ENCODE results near the gene LOC128125822.
A peak's percentile ranks its signal among the peaks of the same experiment; 100 is the strongest.

Gene LOC128125822

GRCh38 chr6:63565058-63565726 is 7.1 kb upstream of the LOC128125822 start:
- H3K27ac Mint-ChIP-seq = no peak overlapping the region
- DNase-seq = no peak
- H3K4me1 Mint-ChIP-seq = no peaks in the 10 kb centered on the region
- ATAC-seq (ENCODE audit: low read depth in 2 of 2) = no peak
- no peak overlapping the region for H3K4me3 Mint-ChIP-seq
- peaks cover 0 to 16% (median 13%) of the 10 kb centered on the region in 3 donors for H3K27me3 Mint-ChIP-seq
- H3K9me3 Mint-ChIP-seq = no peaks in the 10 kb centered on the region
- no peaks in the 10 kb centered on the region for H3K36me3 Mint-ChIP-seq

DNA sequence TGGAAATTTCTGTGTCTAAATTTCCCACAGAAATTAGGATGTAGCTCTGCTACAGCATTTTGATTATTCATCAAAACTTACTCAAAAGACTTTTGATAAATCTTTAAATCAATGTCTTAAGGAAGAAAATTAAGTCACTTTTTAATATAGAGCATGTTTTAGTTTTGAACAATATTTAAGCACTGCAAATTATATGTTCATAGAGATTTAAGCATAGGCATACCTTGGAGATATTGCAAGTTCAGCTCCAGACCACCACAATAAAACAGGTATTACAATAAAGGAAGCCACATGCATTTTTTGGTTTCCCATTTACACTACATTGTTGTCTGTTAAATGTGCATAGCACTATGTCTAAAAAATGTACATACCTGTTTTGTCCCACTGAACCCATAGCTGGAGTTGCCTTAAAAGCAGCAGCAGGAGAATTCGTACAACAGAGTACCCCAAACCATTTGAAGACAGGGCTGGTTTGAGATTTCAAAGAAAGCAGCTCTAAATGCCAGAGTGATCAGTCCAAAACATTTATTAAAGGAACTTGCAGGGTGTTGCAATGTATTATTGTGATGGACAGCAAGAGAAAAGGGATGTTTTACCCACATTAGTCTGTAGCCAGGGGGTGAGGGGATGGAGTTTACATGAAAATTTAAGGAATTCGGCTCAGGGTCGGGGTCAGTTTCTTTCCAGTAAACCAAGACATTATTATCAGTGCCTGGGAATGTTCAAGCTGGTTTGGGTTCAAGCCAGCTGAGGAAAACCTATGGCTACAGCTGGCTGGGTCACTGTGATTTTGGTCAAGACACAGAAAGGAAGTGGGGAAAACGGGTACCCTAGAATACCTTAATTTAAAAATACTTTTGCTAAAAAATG is 6.3 kb upstream of the LOC128125822 start:
- Mint-ChIP-seq H3K4me3 (no peak overlapping the region), H3K36me3 (no peaks in the 10 kb centered on the region), H3K27me3 (peaks cover 0 to 12% (median 9%) of the 10 kb centered on the region in 3 donors), H3K9me3 (no peaks in the 10 kb centered on the region), H3K27ac (no peak overlapping the region), H3K4me1 (no peaks in the 10 kb centered on the region)
- no peak for ATAC-seq (ENCODE audit: low read depth in 2 of 2)
- no peak for DNase-seq

DNA sequence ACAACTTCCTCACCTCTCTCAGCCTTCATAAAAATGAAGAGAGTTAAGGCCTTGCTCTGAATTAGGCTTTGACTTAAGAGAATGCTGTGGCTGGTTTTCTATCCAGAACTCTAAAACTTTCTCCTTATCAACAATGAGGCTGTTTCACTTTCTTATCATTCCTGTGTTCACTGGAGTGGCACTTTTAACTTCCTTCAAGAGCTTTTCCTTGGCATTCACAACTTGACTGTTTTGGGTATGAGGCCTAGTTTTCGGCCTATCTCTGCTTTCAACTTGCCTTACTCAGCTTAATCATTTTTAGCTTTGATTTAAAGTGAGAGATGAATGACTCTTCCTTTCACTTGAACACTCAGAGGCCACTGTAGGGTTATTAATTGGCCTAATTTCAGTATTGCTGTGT is 4.3 kb upstream of the LOC128125822 start:
- no peaks in the 10 kb centered on the region for H3K9me3 Mint-ChIP-seq
- DNase-seq (no peak), ATAC-seq (ENCODE audit: low read depth in 2 of 2) (no peak)
- H3K4me3 Mint-ChIP-seq = no peak overlapping the region
- H3K4me1 Mint-ChIP-seq = peaks cover 0 to 6% (median 6%) of the 10 kb centered on the region in 3 donors
- H3K36me3 Mint-ChIP-seq = no peaks in the 10 kb centered on the region
- H3K27ac Mint-ChIP-seq = no peak overlapping the region
- H3K27me3 Mint-ChIP-seq = peaks cover 0 to 10% (median 9%) of the 10 kb centered on the region in 3 donors

DNA sequence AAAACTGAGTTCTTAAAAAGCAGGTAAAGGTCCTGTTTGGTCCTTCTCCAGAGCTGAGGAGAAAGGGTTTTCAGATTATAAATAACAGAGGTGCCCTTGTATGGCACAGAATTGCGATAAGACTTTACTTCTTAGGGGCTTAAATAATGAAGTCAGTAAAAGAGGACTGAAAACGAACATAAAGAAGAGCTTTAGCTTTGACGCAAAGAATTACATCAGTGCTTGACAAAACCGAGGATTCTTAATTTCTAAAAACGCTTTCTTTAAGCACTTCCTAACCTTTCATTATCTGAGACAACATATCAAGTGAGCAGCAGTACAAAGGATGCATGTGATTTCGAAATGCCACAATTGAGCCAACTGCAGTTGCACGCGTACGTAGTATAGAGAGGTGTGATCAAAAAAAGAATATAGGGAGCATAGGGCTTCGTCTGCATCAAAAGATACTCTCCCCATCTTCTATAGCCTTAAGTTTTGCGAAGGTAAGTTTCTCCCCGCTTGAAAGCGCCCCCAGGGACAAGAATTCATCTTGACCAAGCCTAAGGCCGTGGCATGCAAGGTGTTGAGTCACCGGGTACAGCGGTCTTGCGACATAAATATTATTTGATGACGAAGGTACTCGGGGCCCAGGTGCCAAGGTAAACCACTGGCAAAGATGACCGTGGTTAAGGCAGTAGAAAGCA is 778 bp upstream of the LOC128125822 start:
- peaks cover 19 to 25% (median 20%) of the 10 kb centered on the region in 3 donors for H3K4me1 Mint-ChIP-seq
- H3K36me3 Mint-ChIP-seq = peaks cover 0 to 3% of the 10 kb centered on the region in 2 donors
- DNase-seq = no peak
- peak overlapping the region; percentile 87 to 98 (median 93) for H3K4me3 Mint-ChIP-seq
- no peaks in the 10 kb centered on the region for H3K9me3 Mint-ChIP-seq
- H3K27me3 Mint-ChIP-seq = peaks cover 0 to 10% (median 4%) of the 10 kb centered on the region in 3 donors
- H3K27ac Mint-ChIP-seq = peak overlapping the region; percentile 95 to 98 (median 98)
- no peak for ATAC-seq (ENCODE audit: low read depth in 2 of 2)

DNA sequence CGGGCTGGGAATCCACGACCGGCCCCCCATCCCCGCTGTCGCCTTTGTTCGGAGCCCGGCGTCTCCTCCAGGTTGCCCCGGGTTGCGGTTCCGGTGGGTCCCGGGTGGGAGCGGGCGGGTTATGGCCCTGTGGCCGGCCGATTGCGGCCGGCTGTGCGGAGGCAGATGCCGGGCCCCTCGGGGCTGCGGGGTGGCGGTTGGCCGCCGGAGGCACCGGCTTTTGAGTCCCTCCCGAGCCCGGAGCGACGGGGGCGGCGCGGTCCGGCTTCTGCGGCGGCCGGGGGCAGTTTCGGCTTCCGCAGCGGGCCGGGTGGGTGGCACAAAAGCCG is 431 bp downstream of the LOC128125822 start:
- H3K4me1 Mint-ChIP-seq = peaks cover 20 to 25% (median 20%) of the 10 kb centered on the region in 3 donors
- H3K36me3 Mint-ChIP-seq = peaks cover 0 to 9% of the 10 kb centered on the region in 2 donors
- H3K27me3 Mint-ChIP-seq = peaks cover 0 to 5% (median 4%) of the 10 kb centered on the region in 3 donors
- H3K9me3 Mint-ChIP-seq = no peaks in the 10 kb centered on the region
- ATAC-seq (ENCODE audit: low read depth in 2 of 2) (peak; percentile 1), DNase-seq (no peak)
- H3K4me3 Mint-ChIP-seq = peak overlapping the region; percentile 87 to 98 (median 94)
- peak overlapping the region; percentile 95 to 99 (median 98) for H3K27ac Mint-ChIP-seq

GRCh38 chr6:63573076-63573898 is 1.0 kb downstream of the LOC128125822 start:
- Mint-ChIP-seq H3K9me3 (no peaks in the 10 kb centered on the region), H3K27ac (peak overlapping the region; percentile 95 to 99 (median 98)), H3K4me1 (peaks cover 20 to 25% (median 20%) of the 10 kb centered on the region in 3 donors), H3K4me3 (peak overlapping the region; percentile 87 to 98 (median 94)), H3K27me3 (peaks cover 0 to 5% (median 0%) of the 10 kb centered on the region in 3 donors), H3K36me3 (peaks cover 0 to 9% of the 10 kb centered on the region in 2 donors)
- DNase-seq = peak; percentile 86
- ATAC-seq (ENCODE audit: low read depth in 2 of 2) = peak; percentile 51 to 54

DNA sequence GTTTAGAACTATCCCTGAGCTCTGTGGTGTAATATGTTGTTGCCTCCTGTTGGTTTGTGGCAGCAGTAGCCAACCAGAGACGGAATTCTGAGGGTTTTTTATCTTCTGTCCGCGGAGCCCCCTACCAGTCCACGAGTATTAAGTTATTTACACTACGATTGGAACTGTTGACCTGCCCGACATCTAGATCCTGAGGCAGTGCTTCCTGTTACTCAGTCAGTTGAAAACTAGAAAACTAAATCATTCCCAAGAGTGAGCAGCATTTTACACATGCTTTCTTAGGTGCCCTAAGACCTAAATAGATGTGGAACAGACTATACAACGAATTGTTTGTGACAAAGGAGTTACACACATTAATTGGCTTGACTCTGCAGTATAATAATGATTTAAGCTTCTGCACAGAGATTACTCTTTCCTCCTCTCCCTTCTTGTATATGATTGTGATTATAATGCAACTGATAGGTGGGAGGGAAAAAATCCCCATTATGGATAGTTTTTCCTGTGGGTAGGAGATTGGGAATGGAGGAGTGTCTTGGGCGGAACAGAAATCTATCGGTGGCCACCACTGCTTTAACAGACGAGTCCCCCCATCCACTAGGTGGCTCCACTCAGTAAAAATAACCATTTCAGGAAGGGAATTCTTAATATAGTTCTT is 1.7 kb downstream of the LOC128125822 start:
- H3K27me3 Mint-ChIP-seq = peaks cover 0 to 5% (median 0%) of the 10 kb centered on the region in 3 donors
- no peak for ATAC-seq (ENCODE audit: low read depth in 2 of 2)
- peak overlapping the region; percentile 87 to 98 (median 94) for H3K4me3 Mint-ChIP-seq

GRCh38 chr6:63574554-63574900 is 2.2 kb downstream of the LOC128125822 start:
- Mint-ChIP-seq H3K27ac (peak overlapping the region; percentile 95 to 99 (median 98)), H3K27me3 (peaks cover 0 to under 1% (median 0%) of the 10 kb centered on the region in 3 donors), H3K9me3 (no peaks in the 10 kb centered on the region), H3K36me3 (peaks cover 0 to 9% of the 10 kb centered on the region in 2 donors), H3K4me3 (peak overlapping the region in 7 of 8 donors; percentile 87 to 98 (median 94)), H3K4me1 (peaks cover 20 to 25% (median 20%) of the 10 kb centered on the region in 3 donors)
- no peak for ATAC-seq (ENCODE audit: low read depth in 2 of 2)
- no peak for DNase-seq

More for the DNA sequence above, 1.7 kb downstream of the LOC128125822 start:
- Mint-ChIP-seq H3K9me3 (no peaks in the 10 kb centered on the region), H3K36me3 (peaks cover 0 to 9% of the 10 kb centered on the region in 2 donors), H3K27ac (peak overlapping the region; percentile 95 to 99 (median 98)), H3K4me1 (peaks cover 20 to 25% (median 20%) of the 10 kb centered on the region in 3 donors)
- peak; percentile 37 for DNase-seq

- DNase-seq = no peak
- H3K4me1 Mint-ChIP-seq = peaks cover 20 to 25% (median 20%) of the 10 kb centered on the region in 3 donors
- no peak for ATAC-seq (ENCODE audit: low read depth in 2 of 2)
- no peaks in the 10 kb centered on the region for H3K27me3 Mint-ChIP-seq
- peak overlapping the region in 1 of 8 donors; percentile 77 for H3K4me3 Mint-ChIP-seq
- H3K27ac Mint-ChIP-seq = peak overlapping the region in 1 of 6 donors; percentile 63
- peaks cover 12 to 24% of the 10 kb centered on the region in 2 donors for H3K36me3 Mint-ChIP-seq
- no peaks in the 10 kb centered on the region for H3K9me3 Mint-ChIP-seq
These were observed 4.0 kb downstream of the LOC128125822 start for GRCh38 chr6:63576147-63576772.

DNA sequence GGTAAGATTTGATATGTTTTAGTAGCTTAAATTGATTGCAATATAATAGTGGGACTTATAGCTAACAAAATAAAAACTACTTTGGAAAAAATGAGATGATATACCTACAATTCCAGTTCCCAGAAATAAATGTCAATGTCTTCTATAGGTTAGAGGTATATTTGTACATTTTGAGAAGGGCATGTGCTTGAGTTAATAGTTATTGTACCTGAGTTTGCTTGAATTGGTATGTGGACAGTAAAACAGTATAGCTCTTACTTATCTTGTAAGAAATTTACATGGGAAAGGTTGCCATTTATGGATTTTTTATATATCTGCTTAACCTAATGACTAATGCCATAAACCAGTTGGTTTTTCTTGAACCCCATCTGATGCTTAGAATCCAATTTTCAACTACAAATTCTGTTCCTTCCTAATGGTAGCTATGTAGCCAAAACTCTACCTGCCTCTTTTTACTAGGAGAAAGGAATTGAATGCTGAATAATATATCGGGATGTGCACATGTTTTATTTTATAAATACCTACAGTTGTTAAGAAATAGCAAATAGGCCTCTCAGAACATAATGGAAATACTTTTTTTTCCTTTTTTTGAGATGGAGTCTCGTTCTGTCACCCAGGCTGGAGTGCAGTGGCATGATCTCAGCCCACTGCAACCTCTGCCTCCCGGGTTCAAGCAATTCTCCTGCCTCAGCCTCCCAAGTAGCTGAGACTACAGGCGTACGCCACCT is 4.9 kb downstream of the LOC128125822 start:
- Mint-ChIP-seq H3K36me3 (peaks cover 12 to 26% of the 10 kb centered on the region in 2 donors), H3K27ac (peak overlapping the region in 1 of 6 donors; percentile 53), H3K4me3 (peak overlapping the region in 1 of 8 donors; percentile 77), H3K27me3 (no peaks in the 10 kb centered on the region), H3K4me1 (peaks cover 14 to 20% (median 19%) of the 10 kb centered on the region in 3 donors), H3K9me3 (no peaks in the 10 kb centered on the region)
- no peak for DNase-seq
- ATAC-seq (ENCODE audit: low read depth in 2 of 2) = no peak

DNA sequence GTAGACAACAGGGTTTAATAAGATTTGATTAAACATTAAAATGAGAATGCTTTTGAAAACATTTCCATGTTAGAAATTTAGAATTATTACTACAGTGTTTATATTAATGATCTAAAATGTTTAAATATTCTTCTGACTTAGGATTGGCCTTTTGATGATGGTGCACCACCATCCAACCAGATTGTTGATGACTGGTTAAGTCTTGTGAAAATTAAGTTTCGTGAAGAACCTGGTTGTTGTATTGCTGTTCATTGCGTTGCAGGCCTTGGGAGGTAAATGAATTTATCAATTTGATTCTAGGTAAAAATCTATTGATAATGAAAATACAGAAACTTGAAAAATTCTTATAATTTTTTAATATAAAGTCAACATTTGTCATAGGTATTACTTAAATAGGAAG is 6.5 kb downstream of the LOC128125822 start:
- H3K4me1 Mint-ChIP-seq = peaks cover 12 to 17% (median 16%) of the 10 kb centered on the region in 3 donors
- H3K27ac Mint-ChIP-seq = no peak overlapping the region
- H3K4me3 Mint-ChIP-seq = no peak overlapping the region
- no peaks in the 10 kb centered on the region for H3K27me3 Mint-ChIP-seq
- DNase-seq (no peak), ATAC-seq (ENCODE audit: low read depth in 2 of 2) (no peak)
- H3K9me3 Mint-ChIP-seq = no peaks in the 10 kb centered on the region
- H3K36me3 Mint-ChIP-seq = peaks cover 12 to 34% of the 10 kb centered on the region in 2 donors

All from naive B cell (primary cell).